Hepatocyte (in vitro differentiated cells): Measurements from ENCODE around the gene VN1R5.
"Not testable (repeated sequence)": the region's sequence is repeated elsewhere in the genome, so short reads cannot be mapped to it uniquely, and the experiment has no call there.

Source experiments
- EZH2 ChIP-seq: fragments of 200-600 bp; sonication (generic); IDR thresholded peaks from 2 replicates; pipeline ENCODE4 v1.6.1; 2016; ENCODE audit warnings: antibody characterized with exemption, mild to moderate bottlenecking, borderline replicate concordance
- TF ChIP-seq, protein P1 (sequence below): fragments of 200-600 bp; sonication (generic); IDR thresholded peaks from 2 replicates; pipeline ENCODE4 v1.5.1; 2016; ENCODE audit warnings: antibody characterized with exemption, mild to moderate bottlenecking; ENCODE audit not compliant: poor library complexity

DNA sequence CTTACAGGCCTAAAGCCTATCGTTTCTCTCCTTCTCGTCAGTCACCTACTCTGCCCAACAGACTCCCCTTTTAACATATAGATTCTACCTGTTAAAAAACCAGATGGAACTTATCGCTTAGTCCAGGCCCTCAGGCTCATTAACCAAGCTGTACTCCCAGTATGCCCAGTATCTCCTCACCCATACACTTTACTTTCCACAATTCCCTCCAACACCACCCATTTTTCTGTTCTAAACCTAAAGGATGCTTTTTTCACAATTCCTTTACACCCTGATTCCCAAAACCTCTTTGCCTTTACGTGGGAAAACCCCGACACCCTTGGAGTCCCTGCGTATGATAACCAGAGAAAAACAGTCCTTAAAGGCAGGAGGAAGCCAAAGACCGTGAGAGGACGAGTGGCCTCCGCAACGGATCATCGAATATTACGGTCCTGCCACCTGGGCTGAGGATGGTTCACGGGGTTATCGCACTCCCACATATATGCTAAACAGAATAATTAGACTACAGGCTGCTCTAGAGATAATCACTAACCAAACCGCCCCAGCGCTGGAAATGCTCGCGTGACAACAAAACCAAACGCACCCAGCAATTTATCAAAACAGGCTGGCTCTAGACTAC is 33.5 kb downstream of the VN1R5 start:
- TF ChIP-seq, protein P1, sequence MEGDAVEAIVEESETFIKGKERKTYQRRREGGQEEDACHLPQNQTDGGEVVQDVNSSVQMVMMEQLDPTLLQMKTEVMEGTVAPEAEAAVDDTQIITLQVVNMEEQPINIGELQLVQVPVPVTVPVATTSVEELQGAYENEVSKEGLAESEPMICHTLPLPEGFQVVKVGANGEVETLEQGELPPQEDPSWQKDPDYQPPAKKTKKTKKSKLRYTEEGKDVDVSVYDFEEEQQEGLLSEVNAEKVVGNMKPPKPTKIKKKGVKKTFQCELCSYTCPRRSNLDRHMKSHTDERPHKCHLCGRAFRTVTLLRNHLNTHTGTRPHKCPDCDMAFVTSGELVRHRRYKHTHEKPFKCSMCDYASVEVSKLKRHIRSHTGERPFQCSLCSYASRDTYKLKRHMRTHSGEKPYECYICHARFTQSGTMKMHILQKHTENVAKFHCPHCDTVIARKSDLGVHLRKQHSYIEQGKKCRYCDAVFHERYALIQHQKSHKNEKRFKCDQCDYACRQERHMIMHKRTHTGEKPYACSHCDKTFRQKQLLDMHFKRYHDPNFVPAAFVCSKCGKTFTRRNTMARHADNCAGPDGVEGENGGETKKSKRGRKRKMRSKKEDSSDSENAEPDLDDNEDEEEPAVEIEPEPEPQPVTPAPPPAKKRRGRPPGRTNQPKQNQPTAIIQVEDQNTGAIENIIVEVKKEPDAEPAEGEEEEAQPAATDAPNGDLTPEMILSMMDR = not testable (repeated sequence)
- TF ChIP-seq EZH2 = not testable (repeated sequence)
